GM18505 (cell line): ENCODE data around the gene MED27.

ENCODE experiments used
- ATAC-seq: cut with Tn5 transposase; IDR thresholded peaks from one replicate; pipeline ENCODE4 v1.9.1; 2021; ENCODE audit not compliant: unreplicated experiment
- POLR2A ChIP-seq: IDR thresholded peaks from 4 replicates; pipeline ENCODE4 v1.6.1; 2011; ENCODE audit warnings: borderline replicate concordance; ENCODE audit not compliant: insufficient read depth, insufficient read length; ENCODE audit errors: extremely low read depth

Gene MED27

GRCh38 chr9:132041798-132042197 lies 37.9 kb downstream of the MED27 start:
- no peak for TF ChIP-seq POLR2A
- ATAC-seq = no peak

GRCh38 chr9:132040808-132041207 lies 38.9 kb downstream of the MED27 start:
- no peak for ATAC-seq
- no peak for TF ChIP-seq POLR2A

- no peak for TF ChIP-seq POLR2A
- no peak for ATAC-seq
Measured at GRCh38 chr9:132040246-132040645, 39.4 kb downstream of the MED27 start.

GRCh38 chr9:132039284-132039683 lies 40.4 kb downstream of the MED27 start:
- ATAC-seq = no peak
- TF ChIP-seq POLR2A = no peak

GRCh38 chr9:132037458-132037857 lies 42.2 kb downstream of the MED27 start:
- no peak for TF ChIP-seq POLR2A

GRCh38 chr9:132036521-132036920 lies 43.1 kb downstream of the MED27 start:
- TF ChIP-seq POLR2A = no peak
- no peak for ATAC-seq

More at GRCh38 chr9:132037458-132037857, 42.2 kb downstream of the MED27 start:
- no peak for ATAC-seq

GRCh38 chr9:132035679-132036078 lies 44.0 kb downstream of the MED27 start:
- ATAC-seq = no peak
- no peak for TF ChIP-seq POLR2A

- no peak for ATAC-seq
- no peak for TF ChIP-seq POLR2A
Measured at GRCh38 chr9:132032238-132032950, 47.3 kb downstream of the MED27 start.

- TF ChIP-seq POLR2A = no peak
- ATAC-seq = no peak
Measured at GRCh38 chr9:132031467-132032237, 48.0 kb downstream of the MED27 start.

GRCh38 chr9:132030626-132031325 lies 48.9 kb downstream of the MED27 start:
- no peak for ATAC-seq
- no peak for TF ChIP-seq POLR2A

GRCh38 chr9:132027752-132028663 lies 51.7 kb downstream of the MED27 start:
- ATAC-seq = no peak
- TF ChIP-seq POLR2A = no peak

GRCh38 chr9:132026932-132027585 lies 52.6 kb downstream of the MED27 start:
- TF ChIP-seq POLR2A = no peak
- ATAC-seq = no peak

GRCh38 chr9:132025766-132026165 lies 53.9 kb downstream of the MED27 start:
- no peak for ATAC-seq
- no peak for TF ChIP-seq POLR2A

- no peak for TF ChIP-seq POLR2A
- no peak for ATAC-seq
Measured at GRCh38 chr9:132024589-132024988, 55.1 kb downstream of the MED27 start.
